ENCODE measurements around the gene NIPBL.

NIPBL gene

GRCh38 chr5:37028910-37029309 lies 152.3 kb downstream of the NIPBL start:
- no peak for TF ChIP-seq CTCF (IDR thresholded peaks at IDR 0.05; ENCODE audit: borderline replicate concordance, control extremely low read depth, extremely low read depth, insufficient read depth, missing control alignments)
- DNase-seq (ENCODE audit: low spot score), result no peak
- in situ Hi-C loops (cut with MboI; ENCODE audit: low sequenced_read_pairs, unreplicated experiment), result no loop called here

- in situ Hi-C loops (cut with MboI; ENCODE audit: low sequenced_read_pairs, unreplicated experiment), result no loop called here
- DNase-seq (ENCODE audit: low spot score), result no peak
- TF ChIP-seq CTCF (IDR thresholded peaks at IDR 0.05; ENCODE audit: borderline replicate concordance, control extremely low read depth, extremely low read depth, insufficient read depth, missing control alignments), result no peak
Observed at GRCh38 chr5:37029436-37029835, 152.9 kb downstream of the NIPBL start.

- TF ChIP-seq CTCF (IDR thresholded peaks at IDR 0.05; ENCODE audit: borderline replicate concordance, control extremely low read depth, extremely low read depth, insufficient read depth, missing control alignments), result no peak
- in situ Hi-C loops (cut with MboI; ENCODE audit: low sequenced_read_pairs, unreplicated experiment), result no loop called here
Observed at GRCh38 chr5:37034955-37035354, 158.4 kb downstream of the NIPBL start.

GRCh38 chr5:37037840-37038239 lies 161.3 kb downstream of the NIPBL start:
- DNase-seq (ENCODE audit: low spot score), result no peak
- in situ Hi-C loops (cut with MboI; ENCODE audit: low sequenced_read_pairs, unreplicated experiment), result no loop called here
- TF ChIP-seq CTCF (IDR thresholded peaks at IDR 0.05; ENCODE audit: borderline replicate concordance, control extremely low read depth, extremely low read depth, insufficient read depth, missing control alignments), result no peak

More at GRCh38 chr5:37034955-37035354, 158.4 kb downstream of the NIPBL start:
- DNase-seq (ENCODE audit: low spot score), result no peak

- in situ Hi-C loops (cut with MboI; ENCODE audit: low sequenced_read_pairs, unreplicated experiment), result no loop called here
- no peak for DNase-seq (ENCODE audit: low spot score)
- TF ChIP-seq CTCF (IDR thresholded peaks at IDR 0.05; ENCODE audit: borderline replicate concordance, control extremely low read depth, extremely low read depth, insufficient read depth, missing control alignments), result no peak
Observed at GRCh38 chr5:37039824-37040223, 163.3 kb downstream of the NIPBL start.

GRCh38 chr5:37043693-37044092 lies 167.1 kb downstream of the NIPBL start:
- in situ Hi-C loops (cut with MboI; ENCODE audit: low sequenced_read_pairs, unreplicated experiment), result no loop called here
- no peak for DNase-seq (ENCODE audit: low spot score)
- TF ChIP-seq CTCF (IDR thresholded peaks at IDR 0.05; ENCODE audit: borderline replicate concordance, control extremely low read depth, extremely low read depth, insufficient read depth, missing control alignments), result no peak

GRCh38 chr5:37044120-37044519 lies 167.6 kb downstream of the NIPBL start:
- in situ Hi-C loops (cut with MboI; ENCODE audit: low sequenced_read_pairs, unreplicated experiment), result no loop called here
- DNase-seq (ENCODE audit: low spot score), result no peak
- no peak for TF ChIP-seq CTCF (IDR thresholded peaks at IDR 0.05; ENCODE audit: borderline replicate concordance, control extremely low read depth, extremely low read depth, insufficient read depth, missing control alignments)

Data from GM13976 (cell line).